CMK (cell line): ENCODE data around the gene SUSD3.

ENCODE experiments used
- DNase-seq: peaks from one replicate; pipeline ENCODE4 v3.0.0-alpha.2; 2010; ENCODE audit warnings: low read depth

SUSD3 gene

DNA sequence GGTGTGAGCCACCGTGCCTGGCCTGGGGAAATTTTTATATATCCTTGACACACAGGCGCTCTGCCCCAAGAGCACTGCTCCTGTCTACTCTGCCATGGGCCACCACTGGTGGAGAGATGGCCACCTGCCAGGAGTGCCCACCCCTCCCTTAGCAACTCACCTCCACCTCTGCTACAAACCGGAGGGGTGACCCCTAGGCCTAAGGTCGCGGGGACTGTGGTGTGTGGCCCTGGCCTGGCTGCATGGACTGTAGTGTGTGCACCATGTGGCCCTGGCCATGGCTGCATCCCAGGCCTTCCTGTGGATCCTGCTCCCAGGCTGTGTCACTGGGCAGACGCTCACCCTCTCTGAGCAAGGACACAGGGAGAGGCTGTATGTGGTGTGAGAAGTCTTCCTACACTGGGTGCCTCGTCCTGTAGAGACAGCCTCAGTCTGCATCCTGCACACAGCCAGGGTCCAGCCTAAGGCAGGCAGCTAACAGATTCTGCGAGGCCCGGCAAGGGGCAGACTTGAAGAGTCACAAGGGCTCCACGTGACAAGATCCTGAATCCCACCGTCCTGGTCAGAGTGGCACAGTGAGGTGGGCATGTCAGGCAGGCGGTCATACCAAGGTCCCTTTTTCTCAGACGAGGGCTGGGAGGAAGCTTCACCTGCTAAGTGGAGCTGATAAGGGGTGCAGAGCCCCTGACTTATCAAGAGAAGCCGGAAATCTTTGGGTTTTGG lies 65.2 kb downstream of the SUSD3 start:
- no peak for DNase-seq

- DNase-seq = no peak
These were observed 66.3 kb downstream of the SUSD3 start for GRCh38 chr9:93124793-93125192.

- DNase-seq = no peak
These were observed 66.9 kb downstream of the SUSD3 start for GRCh38 chr9:93125331-93125894.

DNA sequence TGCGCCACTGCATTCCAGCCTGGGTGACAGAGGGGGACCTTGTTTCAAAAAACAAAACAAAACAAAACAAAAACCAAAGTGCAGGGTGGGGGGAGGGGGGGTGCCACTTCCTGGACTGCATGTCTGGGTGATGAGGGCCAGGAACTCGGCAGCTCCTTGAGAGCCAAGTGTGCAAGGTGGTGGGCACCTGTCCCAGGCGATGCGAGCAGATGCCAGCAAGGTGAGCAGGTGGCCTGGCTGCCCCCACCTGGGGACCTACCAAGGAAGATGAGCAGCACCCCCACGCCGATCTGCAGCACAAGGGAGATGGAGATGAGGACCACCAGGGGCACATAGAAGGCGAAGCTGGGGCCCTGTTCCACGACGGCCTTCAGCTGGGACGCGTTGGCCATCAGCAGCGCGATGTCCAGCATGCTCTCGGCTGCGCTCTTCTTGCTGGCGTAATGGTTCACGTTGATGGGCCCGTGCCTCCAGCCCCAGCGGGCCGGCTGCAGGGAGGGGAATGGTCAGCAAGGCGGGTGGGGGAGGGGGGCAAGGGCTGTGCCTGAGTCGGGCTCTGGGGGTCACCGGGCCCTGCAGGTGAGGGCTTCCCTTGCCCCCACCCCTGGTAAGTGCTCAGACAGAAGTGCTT lies 67.8 kb downstream of the SUSD3 start:
- DNase-seq = no peak

- no peak for DNase-seq
These were observed 68.4 kb downstream of the SUSD3 start for GRCh38 chr9:93126825-93127368.

- DNase-seq = no peak
These were observed 69.0 kb downstream of the SUSD3 start for GRCh38 chr9:93127395-93127911.

DNA sequence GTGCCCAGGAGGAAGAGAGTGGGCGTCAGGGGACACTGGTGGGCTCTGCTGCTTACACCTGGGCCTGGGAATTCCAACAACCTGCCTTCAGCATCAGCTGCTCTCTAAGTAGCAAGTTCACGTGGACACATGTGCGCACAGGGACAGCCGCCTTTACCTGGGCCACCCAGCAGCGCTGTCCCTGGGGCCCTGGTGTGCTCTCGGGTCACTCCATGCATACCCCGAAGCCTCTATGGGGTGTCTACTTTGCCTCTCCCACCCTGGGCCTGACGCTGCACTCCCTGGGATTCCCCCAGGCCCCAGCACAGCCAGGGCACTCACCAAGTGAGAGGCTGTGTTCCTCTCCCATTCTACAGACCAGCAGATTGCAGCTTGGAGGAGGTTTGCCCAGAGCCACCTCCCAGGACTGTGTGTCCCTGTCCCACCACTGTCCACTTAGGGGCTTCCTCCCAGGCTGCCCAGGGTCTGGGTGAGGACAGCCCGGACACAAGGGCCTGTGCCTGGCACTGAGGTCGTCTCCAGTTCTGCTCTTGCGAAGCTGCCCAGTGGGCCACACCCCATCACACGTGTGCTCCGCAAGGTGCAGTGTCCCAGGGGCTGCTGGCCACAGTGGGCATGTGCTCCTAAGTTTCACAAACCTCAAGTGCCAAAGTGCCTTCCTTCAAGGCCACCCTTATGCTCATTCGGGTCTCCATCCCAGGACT lies 69.7 kb downstream of the SUSD3 start:
- no peak for DNase-seq

GRCh38 chr9:93128715-93129224 lies 70.3 kb downstream of the SUSD3 start:
- no peak for DNase-seq

GRCh38 chr9:93129286-93129685 lies 70.8 kb downstream of the SUSD3 start:
- no peak for DNase-seq

DNA sequence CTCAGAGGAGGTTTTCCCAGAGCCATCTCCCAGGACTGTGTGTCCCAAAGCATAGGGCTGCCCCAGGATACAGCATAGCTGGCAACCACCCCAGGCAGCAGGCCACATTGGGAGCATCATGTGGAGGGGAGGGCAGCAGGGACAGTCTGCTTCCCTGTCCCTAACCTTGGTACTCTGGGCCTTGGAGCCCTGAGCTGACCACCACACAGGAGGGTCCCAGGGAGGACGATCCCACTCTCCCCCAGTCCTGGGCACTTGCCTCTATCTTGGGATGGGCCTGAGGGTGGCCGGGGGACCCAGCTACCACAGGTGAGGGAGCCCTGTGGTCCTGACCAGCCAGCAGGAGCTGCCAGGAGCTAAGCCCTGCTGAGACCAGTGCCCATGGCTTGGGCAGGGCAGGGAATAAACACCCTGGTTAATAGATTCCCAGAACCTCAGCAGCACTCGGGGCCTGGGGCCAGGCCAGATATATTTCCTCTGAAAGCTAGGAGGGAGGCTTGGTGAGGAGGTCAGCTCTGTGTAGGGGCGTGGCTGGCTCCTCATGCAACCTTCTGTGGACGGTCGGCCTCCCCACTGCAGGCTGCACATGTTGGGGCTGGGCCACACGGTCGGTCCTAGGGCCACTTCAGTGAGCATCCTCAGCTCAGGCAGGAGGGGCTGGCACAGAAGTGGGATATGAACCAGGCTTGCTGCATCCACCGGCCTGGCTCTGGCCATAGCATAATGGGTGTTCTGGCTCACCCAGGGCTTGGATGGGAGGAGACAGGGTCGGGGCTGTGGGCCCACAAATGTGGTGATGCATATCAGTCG lies 71.4 kb downstream of the SUSD3 start:
- DNase-seq = no peak

GRCh38 chr9:93130861-93131481 lies 72.5 kb downstream of the SUSD3 start:
- DNase-seq = no peak

GRCh38 chr9:93131599-93132286 lies 73.2 kb downstream of the SUSD3 start:
- DNase-seq = no peak

DNA sequence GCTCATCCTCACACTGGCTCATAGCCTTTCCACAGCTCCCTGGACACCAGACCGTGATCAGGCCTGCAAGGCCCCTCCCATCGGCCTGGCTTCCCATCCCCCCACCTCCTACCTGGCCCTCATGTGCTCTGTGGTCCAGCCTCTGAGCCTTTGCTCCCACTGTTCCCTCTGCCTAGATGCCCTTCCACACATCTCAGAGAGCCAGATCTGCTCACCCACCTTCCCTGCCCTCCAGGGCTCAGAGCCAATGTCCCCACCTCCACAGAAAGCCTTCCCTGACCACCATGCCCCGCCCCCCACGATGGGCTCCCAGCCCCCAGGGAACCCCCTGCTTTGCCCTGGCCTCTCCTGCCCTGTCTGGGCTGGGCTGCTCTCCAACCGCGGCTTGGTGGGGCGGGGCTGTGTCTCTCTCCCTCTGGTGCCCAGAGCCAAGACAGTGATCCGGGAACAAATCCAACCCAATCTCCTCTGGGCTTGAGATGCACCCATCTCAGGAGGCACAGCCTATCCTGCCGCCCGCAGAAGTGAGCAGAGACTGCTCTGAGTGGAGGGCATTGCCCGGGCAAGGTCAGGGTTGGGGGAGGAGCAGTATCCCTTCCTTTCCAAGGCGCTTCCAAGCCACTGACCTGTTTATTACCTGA lies 73.9 kb downstream of the SUSD3 start:
- no peak for DNase-seq

DNA sequence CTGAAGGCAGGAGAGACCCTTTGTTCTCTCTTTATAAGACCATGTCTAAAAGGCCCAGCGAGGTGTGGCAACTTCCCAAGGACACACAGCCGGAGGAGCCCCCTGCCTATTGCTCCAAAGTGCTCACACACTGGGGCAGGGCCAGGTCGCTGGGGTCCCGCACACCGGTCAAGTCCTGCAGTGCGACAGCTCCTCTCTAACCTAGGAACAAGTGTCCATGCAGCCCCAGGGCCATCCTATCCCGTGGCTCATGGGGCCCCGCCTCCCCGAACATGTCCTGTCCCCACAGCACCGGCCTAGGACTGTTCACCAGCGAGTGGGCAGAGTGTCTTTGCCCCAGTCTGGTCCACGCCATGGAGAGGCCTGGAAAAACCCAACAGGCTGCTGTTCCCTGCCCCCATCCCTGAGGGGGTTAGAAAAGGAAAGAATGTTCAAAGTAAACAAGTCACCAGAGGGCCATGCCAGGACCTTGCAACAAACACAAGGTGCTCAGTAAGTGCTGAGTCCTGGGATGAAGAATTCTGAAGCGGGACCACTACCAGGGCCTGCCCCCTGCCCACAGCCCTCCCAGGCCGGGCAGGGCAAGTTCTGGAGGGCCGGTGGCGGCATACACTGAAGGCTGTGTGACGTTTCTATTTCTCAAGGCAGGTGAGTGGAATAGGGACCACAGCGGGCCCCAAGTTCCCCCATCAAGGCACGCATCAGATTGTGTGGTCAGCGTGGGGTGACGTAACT lies 74.6 kb downstream of the SUSD3 start:
- DNase-seq = no peak

- no peak for DNase-seq
These were observed 75.1 kb downstream of the SUSD3 start for GRCh38 chr9:93133681-93134014.

DNA sequence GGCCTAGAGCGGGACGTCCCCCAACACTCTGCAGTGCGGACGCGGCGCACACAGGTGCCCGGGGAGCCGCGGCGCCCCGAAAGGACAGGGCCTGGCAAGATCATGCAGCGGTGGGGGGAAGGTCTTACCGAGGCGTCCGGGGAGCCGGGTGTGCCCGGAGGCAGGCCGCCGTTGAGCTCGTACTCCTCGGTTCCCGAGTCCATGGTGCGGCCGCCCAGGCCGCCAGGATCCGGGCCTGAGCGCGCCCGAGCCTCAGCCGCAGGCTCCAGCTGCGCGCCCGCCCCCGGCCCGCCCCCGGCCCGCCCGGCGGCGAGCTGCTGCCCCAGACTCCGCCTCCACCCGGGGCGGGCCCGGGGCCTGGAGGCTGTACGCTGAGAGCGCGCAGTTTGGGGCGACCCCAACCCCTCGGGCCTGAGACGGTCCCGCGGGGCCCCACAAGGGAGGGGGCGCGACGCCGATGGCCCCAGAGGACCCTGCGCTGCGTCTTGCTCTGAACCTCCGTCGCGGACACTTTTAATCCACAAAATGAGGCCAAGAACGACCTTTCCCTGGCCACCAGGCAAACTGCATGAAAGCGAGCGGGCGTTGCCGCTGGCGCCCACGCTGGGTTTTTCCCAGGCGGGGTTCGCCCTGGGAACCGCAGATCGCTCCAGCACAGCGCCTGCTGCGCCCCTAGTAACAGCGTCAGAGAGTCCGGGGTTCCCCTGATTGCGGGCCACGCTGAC lies 75.7 kb downstream of the SUSD3 start, which contains the start of gene NINJ1:
Gene NINJ1 (minus strand): TSS at position 237 of the 725 bp plus-strand sequence. CDS start 34 bp downstream, at position 203.
- DNase-seq = no peak
